Tibial nerve (tissue), 4 donors: ENCODE results near the gene PPM1H.

ENCODE experiments used
- CTCF ChIP-seq, 5 experiments: fragments of 200-600 bp in 3 of 5; fragments of 450-650 bp in 2 of 5; sonication (generic) in 3 of 5; IDR thresholded peaks; one replicate each; pipeline ENCODE4 v1.5.1; 2016 to 2019; ENCODE audit warnings: antibody characterized with exemption in 5 of 5, mild to moderate bottlenecking in 3 of 5, moderate library complexity in 2 of 5
- EP300 ChIP-seq, 2 donors: sonication (generic); formaldehyde crosslinking; IDR thresholded peaks; one replicate each; pipeline ENCODE4 v1.6.1; 2017; ENCODE audit warnings: antibody characterized with exemption in 2 of 2, mild to moderate bottlenecking in 1 of 2
- POLR2A ChIP-seq, 2 donors: fragments of 450-650 bp; IDR thresholded peaks; one replicate each; pipeline ENCODE4 v1.6.1; 2017; ENCODE audit warnings: antibody characterized with exemption in 2 of 2, mild to moderate bottlenecking in 2 of 2, moderate library complexity in 2 of 2

DNA sequence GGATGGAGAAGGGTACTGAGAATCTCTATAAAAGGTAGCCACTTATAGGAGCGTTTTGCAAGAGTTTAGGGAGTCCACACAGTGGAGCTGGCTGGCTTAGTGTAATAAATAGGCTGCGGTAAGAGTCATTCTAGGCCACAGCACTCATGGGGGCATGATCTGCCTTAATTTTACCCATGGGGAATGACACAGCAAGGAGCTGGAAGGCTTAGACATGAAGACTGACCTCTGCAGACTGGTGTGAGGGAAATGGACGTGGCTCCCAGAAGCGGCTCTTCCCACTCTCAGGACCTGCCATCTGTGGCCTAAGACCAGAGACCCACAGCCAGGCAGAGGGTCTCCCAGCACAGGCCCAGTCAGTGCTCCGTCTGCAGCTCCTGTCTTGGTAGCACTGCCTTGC lies 173.3 kb downstream of the PPM1H start:
- no peak for TF ChIP-seq CTCF (IDR thresholded peaks at IDR 0.05)
- peak in 1 of 2 donors; percentile 33 for TF ChIP-seq EP300 (IDR thresholded peaks at IDR 0.05)
- no peak for TF ChIP-seq POLR2A (IDR thresholded peaks at IDR 0.05)
